ENCODE results near the gene STMN3.

GRCh38 chr20:63664861-63665594 is 11.8 kb upstream of the STMN3 start:
- TF ChIP-seq CTCF (IDR thresholded peaks at IDR 0.05): no peak
- no peak for TF ChIP-seq POLR2AphosphoS5 (IDR thresholded peaks at IDR 0.05)
- no peak for TF ChIP-seq POLR2A (IDR thresholded peaks at IDR 0.05)

Measured in breast epithelium (tissue), 3 donors.